Body of pancreas (tissue), 4 donors: ENCODE data around the gene MTMR12. TPM values are rescaled to one million over a fixed set of nuclear protein-coding genes. Genes with fewer than 3 reads are reported as not detected.

Experiments
- ATAC-seq: fragments of 150-250 bp; one replicate; pipeline ENCODE4 v1.9.1; 2016
- DNase-seq, 4 donors: peaks; one replicate each; pipeline ENCODE4 v3.0.0-alpha.2; 2019
- H3K27ac ChIP-seq, 4 donors: fragments of 200-600 bp; sonication (generic); 1 replicate in 3 of 4; 2 replicates in 1 of 4; pipeline versions ENCODE4 v1.5.1 to v1.6.1; 2016 to 2019; ENCODE audit warnings: mild to moderate bottlenecking in 1 of 4, mixed read lengths in 1 of 4, moderate library complexity in 1 of 4
- H3K27me3 ChIP-seq, 2 donors: fragments of 200-600 bp; sonication (generic); one replicate each; pipeline ENCODE4 v1.6.0; 2016; ENCODE audit warnings: mild to moderate bottlenecking in 1 of 2
- H3K36me3 ChIP-seq, 2 donors: fragments of 200-600 bp; sonication (generic); replicated peaks in 1 of 2; 2 replicates each; pipeline ENCODE4 v1.5.1; 2016; ENCODE audit warnings: low read depth in 2 of 2; ENCODE audit not compliant: insufficient read depth in 1 of 2
- H3K4me1 ChIP-seq: fragments of 200-600 bp; sonication (generic); one replicate; pipeline ENCODE4 v1.6.0; 2016
- H3K4me3 ChIP-seq, 2 donors: fragments of 200-600 bp; sonication (generic); 1 replicate in 1 of 2; 2 replicates in 1 of 2; pipeline ENCODE4 v1.5.1; 2016 to 2019
- H3K9me3 ChIP-seq, 3 donors: fragments of 200-600 bp; sonication (generic); 1 replicate in 2 of 3; 2 replicates in 1 of 3; pipeline ENCODE4 v1.5.1; 2016
- CTCF ChIP-seq, 7 experiments: fragments of 450-650 bp in 4 of 7; fragments of 200-600 bp in 3 of 7; sonication (generic) in 3 of 7; IDR thresholded peaks; one replicate each; pipeline ENCODE4 v1.5.1; 2016 to 2019; ENCODE audit warnings: antibody characterized with exemption in 7 of 7
- POLR2A ChIP-seq, 3 donors: fragments of 450-650 bp; IDR thresholded peaks; one replicate each; pipeline ENCODE4 v1.6.1; 2016; ENCODE audit warnings: antibody characterized with exemption in 3 of 3, mild to moderate bottlenecking in 2 of 3
- WGBS, 2 donors: methylation state at CpG; one replicate each; pipeline ENCODE4 v1.1.5; 2017; 5-methylcytosine and 5-hydroxymethylcytosine counted together
- intact Hi-C: fragments of 100-400 bp; cut with DNase I; formaldehyde crosslinking; loops from one replicate; pipeline ENCODE4 v1.15.1; 2023
- total RNA-seq, 2 donors: library from RNA; depleted of rRNA; stranded (reverse); fragments of >200 nt; gene quantifications; one replicate each; pipeline ENCODE4 v1.1.0, GENCODE V29; 2016

Gene MTMR12
- total RNA-seq, 2 donors from 2014 or later = 31.1 to 65.6 TPM

DNA sequence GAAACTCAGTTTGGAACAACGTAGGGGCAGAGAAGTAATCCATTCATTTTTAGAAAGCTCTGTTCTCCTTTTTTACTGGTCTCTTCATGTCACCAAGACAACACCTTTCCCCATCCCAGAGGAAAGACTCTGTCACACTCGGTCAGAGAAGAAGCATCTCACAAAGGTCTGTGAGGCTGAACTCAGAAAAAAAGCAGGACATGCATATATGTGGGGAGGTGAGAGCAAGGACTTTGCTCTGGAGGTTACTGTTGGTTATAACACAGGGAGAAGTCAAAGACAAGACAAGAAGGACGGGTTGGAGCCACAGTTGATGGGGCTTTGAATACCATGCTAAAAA, 19.2 kb upstream of the MTMR12 start:
- Histone ChIP-seq H3K4me1 (peaks cover 16% of the 10 kb centered on the region), H3K36me3 (no peaks in the 10 kb centered on the region), H3K27ac (peak overlapping the region in 3 of 4 donors; percentile 75 to 80 (median 79)), H3K9me3 (no peaks in the 10 kb centered on the region), H3K4me3 (no peak overlapping the region), H3K27me3 (no peaks in the 10 kb centered on the region)
- intact Hi-C loops = no loop called here
- ATAC-seq (no peak), DNase-seq (no peak)
- WGBS, 2 donors = 24 to 46% methylated on average over 3 of the region's 3 CpGs
- TF ChIP-seq POLR2A (IDR thresholded peaks at IDR 0.05) (no peak), CTCF (IDR thresholded peaks at IDR 0.05) (no peak)

GRCh38 chr5:32331217-32331934, 18.6 kb upstream of the MTMR12 start:
- 30 to 38% methylated on average over 11 of the region's 11 CpGs for WGBS, 2 donors
- no peaks in the 10 kb centered on the region for H3K36me3 ChIP-seq
- peak overlapping the region; percentile 58 to 80 (median 77) for H3K27ac ChIP-seq
- H3K4me1 ChIP-seq = peaks cover 18% of the 10 kb centered on the region
- intact Hi-C loops = no loop called here
- DNase-seq = peak; percentile 31 to 77 (median 54)
- peak; percentile 87 for ATAC-seq
- no peaks in the 10 kb centered on the region for H3K27me3 ChIP-seq
- TF ChIP-seq POLR2A (IDR thresholded peaks at IDR 0.05) (peak in 1 of 3 donors; percentile 19), CTCF (IDR thresholded peaks at IDR 0.05) (peak in 1 of 7 experiments; percentile 2)
- no peak overlapping the region for H3K4me3 ChIP-seq
- H3K9me3 ChIP-seq = no peaks in the 10 kb centered on the region

DNA sequence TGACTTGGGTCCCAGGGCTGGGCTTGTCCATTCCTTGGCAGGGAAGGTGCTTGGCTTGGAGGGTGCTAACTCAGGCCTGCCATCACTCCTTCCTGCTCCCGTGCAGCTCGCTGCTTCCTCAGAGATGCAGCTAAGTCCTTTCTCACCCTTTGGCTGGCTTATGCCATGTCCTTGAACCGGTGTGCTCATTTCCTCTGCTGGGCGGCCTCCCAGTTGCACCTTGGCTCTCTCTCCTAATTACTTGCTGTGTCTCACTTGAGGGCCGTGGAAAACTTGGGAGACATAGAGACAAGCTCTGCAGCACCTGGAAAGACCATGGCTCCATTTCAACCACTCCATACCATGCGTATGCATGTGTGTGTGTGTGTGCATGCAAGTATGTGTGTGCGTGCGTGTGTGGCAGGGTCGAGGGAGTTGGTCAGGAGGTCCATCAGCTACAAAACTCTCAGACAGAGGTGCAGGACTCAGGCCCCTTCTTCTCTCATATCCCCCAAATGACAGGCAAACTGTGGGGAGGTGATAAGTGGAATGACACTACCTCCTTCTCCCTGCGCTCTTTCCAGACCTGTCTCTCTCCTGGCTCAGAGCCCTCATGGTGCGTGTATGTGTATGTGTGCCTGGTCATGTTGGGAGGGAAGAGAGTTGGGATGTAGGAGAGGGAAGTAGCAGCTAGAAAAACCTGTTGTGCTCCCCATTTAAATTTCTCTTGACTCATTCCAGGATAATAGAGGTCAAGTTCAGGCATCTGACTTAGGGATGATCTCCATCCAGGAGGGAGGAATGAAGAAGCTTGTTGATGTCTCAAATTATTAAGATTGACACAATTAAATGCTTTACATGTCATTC, 17.6 kb upstream of the MTMR12 start:
- DNase-seq (peak in 1 of 4 donors; percentile 20), ATAC-seq (no peak)
- Histone ChIP-seq H3K4me1 (peaks cover 26% of the 10 kb centered on the region), H3K9me3 (no peaks in the 10 kb centered on the region), H3K27me3 (no peaks in the 10 kb centered on the region), H3K36me3 (no peaks in the 10 kb centered on the region), H3K27ac (peak overlapping the region; percentile 58 to 80 (median 77)), H3K4me3 (no peak overlapping the region)
- TF ChIP-seq POLR2A (IDR thresholded peaks at IDR 0.05) (no peak), CTCF (IDR thresholded peaks at IDR 0.05) (no peak)
- WGBS, 2 donors = 38 to 46% methylated on average over 8 to 11 of the region's 11 CpGs
- intact Hi-C loops = no loop called here

- TF ChIP-seq CTCF (IDR thresholded peaks at IDR 0.05) = peak; percentile 44 to 86 (median 79)
- no peak for TF ChIP-seq POLR2A (IDR thresholded peaks at IDR 0.05)
- H3K9me3 ChIP-seq = no peaks in the 10 kb centered on the region
- H3K27me3 ChIP-seq = no peaks in the 10 kb centered on the region
- H3K4me3 ChIP-seq = no peak overlapping the region
- H3K4me1 ChIP-seq = peaks cover 26% of the 10 kb centered on the region
- peak overlapping the region; percentile 58 to 80 (median 77) for H3K27ac ChIP-seq
- 24 to 26% methylated on average over 6 to 10 of the region's 10 CpGs for WGBS, 2 donors
- DNase-seq (peak; percentile 76 to 77 (median 77)), ATAC-seq (peak; percentile 70)
- intact Hi-C loops = no loop called here
- no peaks in the 10 kb centered on the region for H3K36me3 ChIP-seq
Measured at GRCh38 chr5:32329395-32329834, 16.7 kb upstream of the MTMR12 start.
